Loucy (cell line): ENCODE results near the gene CDCA4.

Source experiments
- CTCF ChIP-seq: fragments of 200-600 bp; sonication (generic); conservative IDR thresholded peaks from 2 replicates; pipeline ENCODE4 v1.5.1; 2014; ENCODE audit warnings: mild to moderate bottlenecking, antibody characterized with exemption, low read length
- EZH2phosphoT487 ChIP-seq: fragments of 200-600 bp; IDR thresholded peaks from 2 replicates; pipeline ENCODE4 v1.6.1; 2018; ENCODE audit warnings: antibody characterized with exemption, mild to moderate bottlenecking, moderate library complexity, borderline replicate concordance

GRCh38 chr14:105060751-105061427 lies 40.0 kb upstream of the CDCA4 start:
- TF ChIP-seq CTCF (no peak), EZH2phosphoT487 (no peak)
